IMR-90 (cell line): ENCODE data around the gene CTNNA1. TPM values are rescaled to one million over a fixed set of nuclear protein-coding genes. Genes with fewer than 3 reads are reported as not detected.
A peak's percentile ranks its signal among the peaks of the same experiment; 100 is the strongest.
"Not testable (repeated sequence)": the region's sequence is repeated elsewhere in the genome, so short reads cannot be mapped to it uniquely, and the experiment has no call there.

ENCODE experiments used
- ATAC-seq: fragments of 200-7000 bp; cut with Tn5 transposase; 2 replicates; pipeline ENCODE4 v1.9.1; 2020; ENCODE audit warnings: low read depth, mild to moderate bottlenecking, moderate library complexity
- BruUV-seq: library from RNA; stranded (reverse); fragments of 400-500 nt; replicated peaks from 2 replicates; lab custom pipeline; 2021; lab: Mats Ljungman, UMichigan
- CTCF ChIA-PET: fragments of 300-600 bp; formaldehyde crosslinking; extraction: SDS; loops from one replicate; lab custom pipeline; 2021; ENCODE audit warnings: antibody characterized with exemption; lab: Yijun Ruan, JAX
- POLR2A ChIA-PET: fragments of 300-600 bp; sonication (Branson Sonifier 250); formaldehyde crosslinking; loops from one replicate; lab custom pipeline; 2022; ENCODE audit warnings: antibody characterized with exemption; ENCODE audit not compliant: unreplicated experiment; lab: Charles Lee
- DNase-seq: peaks from one replicate; pipeline ENCODE4 v3.0.0; 2013
- H2AFZ ChIP-seq: replicated peaks from 2 replicates; pipeline ENCODE3; 2013; ENCODE audit warnings: low read length, mild to moderate bottlenecking; ENCODE audit not compliant: poor library complexity
- H2AK5ac ChIP-seq: 2 replicates; pipeline ENCODE4 v1.6.1; 2013; ENCODE audit warnings: low read depth, low read length, inconsistent platforms
- H2AK9ac ChIP-seq: replicated peaks from 2 replicates; pipeline ENCODE3; 2013; ENCODE audit warnings: mild to moderate bottlenecking, low read depth, low read length, moderate library complexity; ENCODE audit not compliant: poor library complexity
- H2BK120ac ChIP-seq: 2 replicates; pipeline ENCODE4 v1.6.1; 2013; ENCODE audit warnings: low read depth, low read length, inconsistent platforms
- H2BK15ac ChIP-seq: 3 replicates; pipeline ENCODE4 v1.6.1; 2013; ENCODE audit warnings: low read depth, low read length, inconsistent platforms
- H2BK20ac ChIP-seq: 2 replicates; pipeline ENCODE4 v1.6.1; 2013; ENCODE audit warnings: low read depth, mild to moderate bottlenecking, inconsistent platforms, low read length, moderate library complexity
- H2BK5ac ChIP-seq: 2 replicates; pipeline ENCODE4 v1.6.1; 2013; ENCODE audit warnings: mild to moderate bottlenecking, low read depth, low read length, inconsistent platforms; ENCODE audit not compliant: poor library complexity, severe bottlenecking
- H3K14ac ChIP-seq: replicated peaks from 2 replicates; pipeline ENCODE4 v1.6.1; 2013; ENCODE audit warnings: low read depth, low read length, inconsistent platforms
- H3K18ac ChIP-seq: 2 replicates; pipeline ENCODE4 v1.6.1; 2013; ENCODE audit warnings: low read depth, low read length, control low read depth
- H3K23ac ChIP-seq: 2 replicates; pipeline ENCODE4 v1.6.1; 2013; ENCODE audit warnings: low read depth, low read length, inconsistent platforms
- H3K27ac ChIP-seq: 2 replicates; pipeline ENCODE4 v1.5.1; 2013; ENCODE audit warnings: mild to moderate bottlenecking, control low read depth, low read length; ENCODE audit not compliant: insufficient read depth
- H3K27me3 ChIP-seq: 2 replicates; pipeline ENCODE4 v1.6.1; 2013; ENCODE audit warnings: low read length; ENCODE audit not compliant: control insufficient read depth, insufficient read depth
- H3K36me3 ChIP-seq: 2 replicates; pipeline ENCODE4 v1.6.1; 2013; ENCODE audit warnings: low read length, mixed read lengths; ENCODE audit not compliant: control insufficient read depth, insufficient read depth
- H3K4ac ChIP-seq: 2 replicates; pipeline ENCODE4 v1.6.1; 2013; ENCODE audit warnings: low read depth, low read length, inconsistent platforms
- H3K4me1 ChIP-seq: 2 replicates; pipeline ENCODE4 v1.6.1; 2013; ENCODE audit warnings: low read length, mixed read lengths; ENCODE audit not compliant: control insufficient read depth, insufficient read depth
- H3K4me2 ChIP-seq: 2 replicates; pipeline ENCODE4 v1.6.1; 2013; ENCODE audit warnings: low read depth, mild to moderate bottlenecking, control low read depth, low read length, moderate library complexity
- H3K4me3 ChIP-seq: 2 replicates; pipeline ENCODE4 v1.5.1; 2013; ENCODE audit warnings: low read depth, mild to moderate bottlenecking, control low read depth, low read length, moderate library complexity; ENCODE audit not compliant: insufficient read depth
- H3K56ac ChIP-seq: 2 replicates; pipeline ENCODE4 v1.6.1; 2013; ENCODE audit warnings: low read length, inconsistent platforms; ENCODE audit not compliant: insufficient read depth; ENCODE audit errors: extremely low read depth
- H3K79me1 ChIP-seq, 2 experiments: 2 replicates each; pipeline ENCODE4 v1.6.1; 2013; ENCODE audit warnings: low read length in 2 of 2, inconsistent platforms in 1 of 2, low read depth in 1 of 2
- H3K9ac ChIP-seq: 2 replicates; pipeline ENCODE4 v1.6.1; 2013; ENCODE audit warnings: low read depth, low read length, control low read depth
- H3K9me1 ChIP-seq: 2 replicates; pipeline ENCODE4 v1.6.1; 2013; ENCODE audit warnings: low read length, inconsistent platforms; ENCODE audit not compliant: insufficient read depth
- H3K9me3 ChIP-seq: 2 replicates; pipeline ENCODE4 v1.6.1; 2013; ENCODE audit warnings: low read length; ENCODE audit not compliant: control insufficient read depth, insufficient read depth
- H4K20me1 ChIP-seq: 2 replicates; pipeline ENCODE4 v1.6.1; 2013; ENCODE audit warnings: low read length, inconsistent platforms; ENCODE audit not compliant: insufficient read depth
- H4K5ac ChIP-seq: 2 replicates; pipeline ENCODE4 v1.6.1; 2013; ENCODE audit warnings: mild to moderate bottlenecking, low read depth, low read length, control low read depth
- H4K8ac ChIP-seq, 2 experiments: 2 replicates each; pipeline ENCODE4 v1.6.1; 2013; ENCODE audit warnings: low read depth in 2 of 2, low read length in 2 of 2, control low read depth in 1 of 2, inconsistent platforms in 1 of 2
- H4K91ac ChIP-seq: 2 replicates; pipeline ENCODE4 v1.6.1; 2013; ENCODE audit warnings: low read depth, low read length, inconsistent platforms; ENCODE audit not compliant: insufficient read depth
- CEBPB ChIP-seq: IDR thresholded peaks from 2 replicates; pipeline ENCODE4 v1.6.1; 2012; ENCODE audit warnings: low read depth, low read length, improper control_type of control experiment
- NFE2L2 ChIP-seq: fragments of 150-350 bp; IDR thresholded peaks from 2 replicates; pipeline ENCODE4 v1.6.1; 2016; ENCODE audit warnings: low read depth, mild to moderate bottlenecking, low read length
- WGBS, 2 experiments: methylation state at CpG; one replicate each; pipeline versions ENCODE4 v1.1.5 to v1.1.7; 2013; ENCODE audit warnings: missing lambda C conversion rate in 2 of 2; ENCODE audit not compliant: insufficient read length in 1 of 2; ENCODE audit errors: extremely low coverage in 2 of 2; 5-methylcytosine and 5-hydroxymethylcytosine counted together
- dilution Hi-C: fragments of 300-500 bp; cut with HindIII; formaldehyde crosslinking; loops from one replicate; pipeline ENCODE4 v1.14.3; 2018; ENCODE audit warnings: low sequenced_read_pairs; ENCODE audit not compliant: unreplicated experiment
- in situ Hi-C: fragments of 300-500 bp; cut with MboI; formaldehyde crosslinking; loops from 3 replicates; pipeline ENCODE4 v1.14.3; 2019; ENCODE audit warnings: low sequenced_read_pairs, inconsistent platforms, mixed read lengths
- intact Hi-C: fragments of 100-400 bp; cut with micrococcal nuclease; formaldehyde crosslinking; loops from 2 replicates; pipeline ENCODE4 v1.10.0; 2022
- polyA plus RNA-seq, 3 experiments: library from polyadenylated mRNA; depleted of rRNA; stranded (reverse); fragments of >200 nt; gene quantifications; 2 replicates each; pipeline ENCODE4 v1.2.3, GENCODE V29; 2012; ENCODE audit warnings: low replicate concordance in 1 of 3
- total RNA-seq: library from RNA; depleted of rRNA; stranded (reverse); fragments of >200 nt; gene quantifications from 2 replicates; pipeline ENCODE4 v1.2.3, GENCODE V29; 2012

CTNNA1 gene
- total and polyA plus RNA-seq, 2 of the 4 experiments (the other 2 are of a cell fraction), result 220 to 471 TPM

DNA sequence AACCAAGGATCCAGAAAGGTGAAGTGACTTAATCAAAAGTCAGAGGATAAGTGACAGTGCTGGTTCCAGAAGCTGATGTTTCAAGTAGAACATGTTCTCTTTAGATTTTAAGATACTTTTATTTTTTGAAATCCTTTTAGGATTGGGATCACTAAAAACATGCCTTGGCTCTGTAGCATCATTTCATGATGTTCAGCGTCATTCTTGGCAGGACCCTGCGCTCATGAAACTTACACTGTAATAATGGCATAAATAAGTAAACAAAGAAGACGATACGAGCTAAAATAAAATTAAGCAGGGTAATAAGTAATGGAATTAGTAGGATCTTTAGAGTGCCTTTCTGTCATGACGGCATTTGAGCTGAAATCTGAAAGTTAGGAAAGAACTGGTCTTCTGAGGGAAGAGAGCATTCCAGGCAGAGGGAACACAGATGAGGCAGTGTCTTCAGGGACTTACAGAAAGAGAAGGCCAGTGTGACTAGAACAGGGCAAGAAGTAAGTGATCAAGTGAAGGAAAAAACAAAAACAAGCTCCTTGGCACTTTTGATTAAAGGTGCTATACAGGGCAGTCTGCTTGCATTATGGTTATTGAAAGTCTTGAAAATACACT, 19.9 kb downstream of the CTNNA1 start:
- no peak overlapping the region for H2AK9ac ChIP-seq
- no peak overlapping the region for H3K4me3 ChIP-seq
- H3K9me3 ChIP-seq, result no peaks in the 10 kb centered on the region
- WGBS, 2 experiments, result 67% methylated on average over 1 of the region's 5 CpGs; no CpG with 5 or more reads in 1 of the 2 experiments
- H4K8ac ChIP-seq, result no peak overlapping the region
- H2BK120ac ChIP-seq, result no peak overlapping the region
- TF ChIP-seq CEBPB, result no peak
- no peak for TF ChIP-seq NFE2L2
- no peak overlapping the region for H3K9ac ChIP-seq
- H2BK20ac ChIP-seq, result no peak overlapping the region
- 0 out of 2 replicates have a peak overlapping the region, but pooled peaks have one; percentile 35 for H3K23ac ChIP-seq
- H4K20me1 ChIP-seq, result peaks cover 81% of the 10 kb centered on the region
- DNase-seq (no peak), ATAC-seq (peak; percentile 27; the same call in 1 of the 2 replicates)
- H3K4ac ChIP-seq, result no peak overlapping the region
- peak overlapping the region; percentile 0; the same call in 1 of the 2 replicates for H3K4me2 ChIP-seq
- H3K27ac ChIP-seq, result no peak overlapping the region
- H3K14ac ChIP-seq, result no peak overlapping the region
- dilution Hi-C loops (no loop called here), in situ Hi-C loops (no loop called here), intact Hi-C loops (no loop called here)
- peaks cover 8% of the 10 kb centered on the region; the same call in 1 of the 2 replicates for H3K36me3 ChIP-seq
- H3K9me1 ChIP-seq, result peaks cover 21% of the 10 kb centered on the region
- ChIA-PET POLR2A (no interaction called here), CTCF (interaction anchor here (0.5 to 2.2 kb wide), 2 partner anchors 17 to 474 kb away, joined by 3 to 4 read pairs; no protein-coding TSS in a partner anchor)
- no peak overlapping the region for H3K56ac ChIP-seq
- no peak overlapping the region for H2AFZ ChIP-seq
- H2AK5ac ChIP-seq, result no peak overlapping the region
- peaks cover 5% of the 10 kb centered on the region; the same call in 1 of the 2 replicates for H3K4me1 ChIP-seq
- no peak overlapping the region for H4K91ac ChIP-seq
- no peak overlapping the region for H2BK15ac ChIP-seq
- peaks cover 0 to 66% of the 10 kb centered on the region in 2 experiments; a peak in 2 of 4 replicates for H3K79me1 ChIP-seq
- no peak overlapping the region for H4K5ac ChIP-seq
- no peak overlapping the region for H3K18ac ChIP-seq
- no peak overlapping the region for H2BK5ac ChIP-seq
- BruUV-seq, result no TSS peak
- no peaks in the 10 kb centered on the region for H3K27me3 ChIP-seq

DNA sequence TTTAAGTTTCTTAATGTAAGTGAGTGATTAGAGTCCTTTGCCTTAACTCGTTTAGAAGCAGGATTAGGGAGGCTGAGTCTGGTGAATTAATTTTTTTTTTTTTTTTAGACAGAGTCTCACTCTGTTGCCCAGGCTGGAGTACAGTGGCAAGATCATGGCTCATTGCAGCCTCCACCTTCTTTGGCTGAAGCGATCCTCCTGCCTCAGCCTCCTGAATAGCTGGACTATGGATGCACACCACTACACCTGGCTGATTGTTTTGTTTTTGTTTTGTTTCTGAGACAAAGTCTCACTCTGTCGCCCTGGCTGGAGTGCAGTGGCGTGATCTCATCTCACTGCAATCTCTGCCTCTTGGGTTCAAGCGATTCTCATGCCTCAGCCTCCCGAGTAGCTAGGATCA, 20.4 kb downstream of the CTNNA1 start:
- H3K27me3 ChIP-seq, H3K9ac ChIP-seq, BruUV-seq, H3K56ac ChIP-seq, H2BK120ac ChIP-seq, POLR2A ChIA-PET, H2AFZ ChIP-seq, H3K9me3 ChIP-seq, H3K27ac ChIP-seq, H3K23ac ChIP-seq, H3K4ac ChIP-seq, ATAC-seq, intact Hi-C loops, H4K91ac ChIP-seq, H2AK9ac ChIP-seq, H3K18ac ChIP-seq, H4K8ac ChIP-seq, H2AK5ac ChIP-seq, DNase-seq, H2BK5ac ChIP-seq, H2BK15ac ChIP-seq, H3K14ac ChIP-seq, in situ Hi-C loops, H3K4me1 ChIP-seq, H3K4me2 ChIP-seq, dilution Hi-C loops, H4K5ac ChIP-seq, H2BK20ac ChIP-seq, H3K4me3 ChIP-seq: not testable (repeated sequence)
- Histone ChIP-seq H4K20me1 (peaks cover 80% of the 10 kb centered on the region), H3K36me3 (peaks cover 10% of the 10 kb centered on the region; the same call in 1 of the 2 replicates), H3K79me1 (peaks cover 0 to 65% of the 10 kb centered on the region in 2 experiments; a peak in 2 of 4 replicates), H3K9me1 (peaks cover 19% of the 10 kb centered on the region)
- WGBS, 2 experiments, result 100% methylated on average over 2 of the region's 6 CpGs; no CpG with 5 or more reads in 1 of the 2 experiments
- CTCF ChIA-PET, result interaction anchor here (0.5 to 2.2 kb wide), 2 partner anchors 16 to 473 kb away, joined by 3 to 4 read pairs; no protein-coding TSS in a partner anchor
